B cell (primary cell): ENCODE results near the gene RAD50. TPM values are rescaled to one million over a fixed set of nuclear protein-coding genes. Genes with fewer than 3 reads are reported as not detected.

ENCODE experiments used
- ATAC-seq: fragments of 200-7000 bp; cut with Tn5 transposase; one replicate; pipeline ENCODE4 v1.10.0; 2021; ENCODE audit warnings: low read depth, mild to moderate bottlenecking, moderate number of reproducible peaks, moderate library complexity
- CTCF ChIA-PET: fragments of 350-600 bp; sonication (Branson Sonifier 250); formaldehyde crosslinking; loops from one replicate; lab custom pipeline; 2021; ENCODE audit warnings: antibody characterized with exemption, inconsistent platforms; lab: Charles Lee
- POLR2A ChIA-PET: fragments of 350-600 bp; sonication (Branson Sonifier 250); formaldehyde crosslinking; loops from one replicate; lab custom pipeline; 2021; ENCODE audit warnings: antibody characterized with exemption; lab: Charles Lee
- DNase-seq: peaks from one replicate; pipeline ENCODE4 v3.0.0; 2013
- H2AFZ ChIP-seq: 2 replicates; pipeline ENCODE4 v1.6.1; 2012; ENCODE audit warnings: mild to moderate bottlenecking, low read depth, low read length; ENCODE audit not compliant: insufficient read depth, poor library complexity, severe bottlenecking
- H3K27ac ChIP-seq, 2 donors: 1 replicate in 1 of 2; 2 replicates in 1 of 2; pipeline ENCODE4 v1.5.1; 2012 to 2013; ENCODE audit warnings: low read length in 2 of 2, mild to moderate bottlenecking in 2 of 2, moderate library complexity in 1 of 2
- H3K27me3 ChIP-seq, 4 experiments: fragments of 200-600 bp in 1 of 4; sonication (generic) in 1 of 4; replicated peaks in 1 of 4; 1 replicate in 2 of 4; 2 replicates in 2 of 4; pipeline versions ENCODE4 v1.6.1 to v1.7.0; 2013 to 2016; ENCODE audit warnings: low read length in 3 of 4, mild to moderate bottlenecking in 2 of 4, mixed read lengths in 1 of 4, moderate library complexity in 1 of 4; ENCODE audit not compliant: insufficient read depth in 4 of 4, control insufficient read depth in 3 of 4; ENCODE audit errors: control extremely low read depth in 1 of 4
- H3K36me3 ChIP-seq, 2 experiments: replicated peaks in 1 of 2; 1 replicate in 1 of 2; 2 replicates in 1 of 2; pipeline versions ENCODE4 v1.6.1 to v1.7.1; 2013; ENCODE audit warnings: low read length in 1 of 2; ENCODE audit not compliant: insufficient read depth in 2 of 2, control insufficient read depth in 1 of 2; ENCODE audit errors: control extremely low read depth in 1 of 2, extremely low read depth in 1 of 2
- H3K4me1 ChIP-seq, 2 donors: fragments of 200-600 bp in 1 of 2; sonication (generic) in 1 of 2; 1 replicate in 1 of 2; 2 replicates in 1 of 2; pipeline versions ENCODE4 v1.5.1 to v1.6.1; 2013 to 2017; ENCODE audit warnings: low read length in 2 of 2; ENCODE audit not compliant: control insufficient read depth in 2 of 2, insufficient read depth in 2 of 2
- H3K4me2 ChIP-seq: replicated peaks from 2 replicates; pipeline ENCODE3; 2012; ENCODE audit warnings: mild to moderate bottlenecking, low read depth, low read length; ENCODE audit not compliant: poor library complexity, severe bottlenecking
- H3K4me3 ChIP-seq, 5 experiments: fragments of 200-600 bp in 1 of 5; sonication (generic) in 1 of 5; 1 replicate in 3 of 5; 2 replicates in 2 of 5; pipeline versions ENCODE4 v1.5.1 to v1.7.0; 2011 to 2016; ENCODE audit warnings: low read length in 4 of 5, mild to moderate bottlenecking in 4 of 5, low read depth in 2 of 5, control low read depth in 1 of 5, moderate library complexity in 1 of 5; ENCODE audit not compliant: insufficient read depth in 1 of 5; ENCODE audit errors: control extremely low read depth in 1 of 5, extremely low read depth in 1 of 5
- H3K79me2 ChIP-seq: fragments of 200-600 bp; sonication (generic); one replicate; pipeline ENCODE4 v1.6.0; 2016; ENCODE audit warnings: low read length; ENCODE audit not compliant: control insufficient read depth, insufficient read depth
- H3K9ac ChIP-seq: fragments of 200-600 bp; sonication (generic); 2 replicates; pipeline ENCODE4 v1.6.1; 2017; ENCODE audit warnings: mild to moderate bottlenecking, low read length, moderate library complexity
- H3K9me3 ChIP-seq, 3 donors: one replicate each; pipeline versions ENCODE4 v1.6.1 to v1.7.1; 2013; ENCODE audit warnings: low read length in 2 of 3; ENCODE audit not compliant: control insufficient read depth in 2 of 3, insufficient read depth in 1 of 3; ENCODE audit errors: control extremely low read depth in 1 of 3
- H4K20me1 ChIP-seq: 2 replicates; pipeline ENCODE4 v1.6.0; 2012; ENCODE audit warnings: mild to moderate bottlenecking, low read length; ENCODE audit not compliant: insufficient read depth, control insufficient read depth, poor library complexity, severe bottlenecking
- H3K27ac Mint-ChIP-seq: one replicate; pipeline ENCODE4 v1.8.0; 2021; ENCODE audit warnings: mixed read lengths
- H3K27me3 Mint-ChIP-seq: one replicate; pipeline ENCODE4 v1.8.0; 2021; ENCODE audit warnings: mixed read lengths
- H3K4me1 Mint-ChIP-seq: one replicate; pipeline ENCODE4 v1.8.0; 2021; ENCODE audit warnings: mixed read lengths
- H3K4me3 Mint-ChIP-seq: one replicate; pipeline ENCODE4 v1.8.0; 2021; ENCODE audit warnings: mixed read lengths
- H3K9me3 Mint-ChIP-seq: one replicate; pipeline ENCODE4 v1.8.0; 2022; ENCODE audit warnings: mixed read lengths; ENCODE audit not compliant: insufficient read depth
- EZH2 ChIP-seq: IDR thresholded peaks from 2 replicates; pipeline ENCODE4 v1.6.1; 2012; ENCODE audit warnings: borderline replicate concordance, low read depth, mild to moderate bottlenecking, moderate library complexity, low read length; ENCODE audit not compliant: insufficient read depth, poor library complexity, severe bottlenecking
- WGBS: methylation state at CpG from one replicate; pipeline ENCODE4 v1.1.5; 2013; ENCODE audit warnings: missing lambda C conversion rate; ENCODE audit not compliant: insufficient coverage; 5-methylcytosine and 5-hydroxymethylcytosine counted together
- intact Hi-C: fragments of 100-400 bp; cut with micrococcal nuclease; formaldehyde crosslinking; loops from one replicate; pipeline ENCODE4 v1.10.0; 2022
- polyA plus RNA-seq: library from polyadenylated mRNA; depleted of rRNA; stranded (reverse); fragments of >200 nt; gene quantifications from 2 replicates; pipeline ENCODE4 v1.2.3, GENCODE V29; 2012
- total RNA-seq, 2 donors: library from RNA; stranded (reverse); fragments of 120-200 nt in 1 of 2; gene quantifications; 1 replicate in 1 of 2; 2 replicates in 1 of 2; pipeline versions ENCODE4 v1.2.3 to v1.2.4, GENCODE V29; 2013 to 2022
- TF ChIP-seq, protein P1 (sequence below): fragments of 200-600 bp; IDR thresholded peaks from one replicate; pipeline ENCODE4 v1.8.0; 2022; ENCODE audit warnings: antibody characterized with exemption, mild to moderate bottlenecking

RAD50 gene
- total and polyA plus RNA-seq, 2 donors (not counting 1 experiment from before 2014, with no cell fraction given) = 11.2 to 32.7 TPM

DNA sequence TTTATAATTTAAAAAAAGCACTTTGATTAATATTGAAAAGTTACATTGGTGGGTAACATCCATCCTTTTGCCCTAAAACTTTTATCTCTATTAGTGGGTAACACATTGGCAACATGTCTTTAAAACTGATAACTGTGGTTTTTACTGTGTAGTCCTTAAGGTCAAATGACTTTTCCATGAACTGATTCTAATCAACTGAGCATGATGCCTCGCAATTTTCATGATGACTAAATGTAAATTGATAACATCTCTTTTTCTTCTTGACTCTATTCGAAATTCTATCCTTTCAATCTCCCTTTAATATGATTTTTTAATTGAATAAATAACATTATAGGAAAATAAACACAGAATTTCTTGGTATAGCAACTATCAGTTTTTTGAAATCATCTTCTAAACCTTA, 7.2 kb upstream of the RAD50 start:
- Mint-ChIP-seq H3K4me1 (no peaks in the 10 kb centered on the region), H3K4me3 (no peak overlapping the region), H3K27me3 (no peaks in the 10 kb centered on the region), H3K9me3 (no peaks in the 10 kb centered on the region), H3K27ac (no peak overlapping the region)
- no CpG with 5 or more reads among the region's 2 CpGs for WGBS
- no peaks in the 10 kb centered on the region for H3K4me1 ChIP-seq
- no peak overlapping the region for H3K27ac ChIP-seq
- POLR2A ChIA-PET = no interaction called here
- H3K4me2 ChIP-seq = no peak overlapping the region
- no peaks in the 10 kb centered on the region for H3K9me3 ChIP-seq
- DNase-seq (no peak), ATAC-seq (no peak)
- intact Hi-C loops = no loop called here
- H3K79me2 ChIP-seq = no peaks in the 10 kb centered on the region
- no peak for TF ChIP-seq EZH2
- TF ChIP-seq, protein P1, sequence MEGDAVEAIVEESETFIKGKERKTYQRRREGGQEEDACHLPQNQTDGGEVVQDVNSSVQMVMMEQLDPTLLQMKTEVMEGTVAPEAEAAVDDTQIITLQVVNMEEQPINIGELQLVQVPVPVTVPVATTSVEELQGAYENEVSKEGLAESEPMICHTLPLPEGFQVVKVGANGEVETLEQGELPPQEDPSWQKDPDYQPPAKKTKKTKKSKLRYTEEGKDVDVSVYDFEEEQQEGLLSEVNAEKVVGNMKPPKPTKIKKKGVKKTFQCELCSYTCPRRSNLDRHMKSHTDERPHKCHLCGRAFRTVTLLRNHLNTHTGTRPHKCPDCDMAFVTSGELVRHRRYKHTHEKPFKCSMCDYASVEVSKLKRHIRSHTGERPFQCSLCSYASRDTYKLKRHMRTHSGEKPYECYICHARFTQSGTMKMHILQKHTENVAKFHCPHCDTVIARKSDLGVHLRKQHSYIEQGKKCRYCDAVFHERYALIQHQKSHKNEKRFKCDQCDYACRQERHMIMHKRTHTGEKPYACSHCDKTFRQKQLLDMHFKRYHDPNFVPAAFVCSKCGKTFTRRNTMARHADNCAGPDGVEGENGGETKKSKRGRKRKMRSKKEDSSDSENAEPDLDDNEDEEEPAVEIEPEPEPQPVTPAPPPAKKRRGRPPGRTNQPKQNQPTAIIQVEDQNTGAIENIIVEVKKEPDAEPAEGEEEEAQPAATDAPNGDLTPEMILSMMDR = no peak
- no peaks in the 10 kb centered on the region for H3K36me3 ChIP-seq
- H3K4me3 ChIP-seq = no peak overlapping the region
- H4K20me1 ChIP-seq = no peaks in the 10 kb centered on the region
- CTCF ChIA-PET = no interaction called here
- no peak overlapping the region for H3K9ac ChIP-seq
- H2AFZ ChIP-seq = no peak overlapping the region
- no peaks in the 10 kb centered on the region for H3K27me3 ChIP-seq

DNA sequence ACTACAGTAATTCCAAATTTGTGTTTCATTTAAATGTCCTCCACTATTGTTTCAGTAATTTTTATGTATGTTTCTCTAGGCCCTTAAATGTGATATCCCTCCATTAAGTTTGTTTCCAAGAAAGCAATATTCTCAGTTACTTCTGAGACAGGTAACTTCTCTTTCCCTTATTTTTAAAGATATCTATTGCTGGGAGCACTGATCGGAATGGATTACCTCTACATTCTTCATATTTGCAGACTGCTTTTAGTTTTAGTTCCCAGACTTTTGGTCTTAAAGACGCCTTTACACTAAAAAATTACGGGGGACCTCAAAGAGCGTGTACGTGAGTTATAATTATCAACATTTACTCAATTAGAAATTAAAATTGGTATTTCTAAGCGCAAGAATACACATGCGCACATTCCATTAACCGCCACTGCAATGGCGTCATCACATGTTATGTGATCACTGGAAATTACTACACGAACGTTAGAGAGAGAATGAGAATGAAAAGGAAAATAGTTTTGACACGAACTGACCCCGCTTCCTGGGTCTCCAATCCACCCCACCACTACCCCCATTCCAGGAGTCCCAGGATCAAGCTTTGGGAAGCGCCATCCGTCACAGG, 519 bp upstream of the RAD50 start:
- H3K4me1 Mint-ChIP-seq = peaks cover 26% of the 10 kb centered on the region
- DNase-seq = no peak

More for the DNA sequence above, 519 bp upstream of the RAD50 start:
- H4K20me1 ChIP-seq = no peaks in the 10 kb centered on the region
- intact Hi-C loops = loop anchor here (2.0 to 5.0 kb wide), 3 partner anchors 181 to 496 kb away; partner anchors contain the start of genes GDF9, HSPA4, KIF3A and UQCRQ
- ChIA-PET POLR2A (interaction anchor here (0.6 to 1.0 kb wide), 3 partner anchors 30 to 1995 kb away, joined by 3 to 4 read pairs (median 3); no protein-coding TSS in a partner anchor), CTCF (interaction anchor here (0.9 to 1.0 kb wide), 3 partner anchors 66 to 181 kb away, joined by 3 read pairs; partner anchors contain the start of genes IRF1 and KIF3A)
- peak overlapping the region; percentile 96 for H3K4me3 Mint-ChIP-seq
- peaks cover 8 to 21% of the 10 kb centered on the region in 2 donors for H3K4me1 ChIP-seq
- H3K36me3 ChIP-seq = peaks cover 5 to 8% of the 10 kb centered on the region in 2 experiments
- peak overlapping the region; percentile 97 for H3K27ac Mint-ChIP-seq
- peak overlapping the region; percentile 72 to 88 for H3K27ac ChIP-seq
- peak overlapping the region; percentile 99 for H2AFZ ChIP-seq
- peaks cover 0 to 8% (median 0%) of the 10 kb centered on the region in 3 donors for H3K9me3 ChIP-seq
- H3K79me2 ChIP-seq = peaks cover 16% of the 10 kb centered on the region
- no peak for TF ChIP-seq EZH2
- TF ChIP-seq, protein P1 = no peak
- peak overlapping the region; percentile 95 for H3K9ac ChIP-seq
- no peaks in the 10 kb centered on the region for H3K27me3 ChIP-seq
- no peaks in the 10 kb centered on the region for H3K27me3 Mint-ChIP-seq
- peak overlapping the region; percentile 93 for H3K4me2 ChIP-seq
- peaks cover 5% of the 10 kb centered on the region for H3K9me3 Mint-ChIP-seq
- whole genome bisulfite sequencing = 50% methylated on average over 4 of the region's 15 CpGs
- H3K4me3 ChIP-seq = peak overlapping the region; percentile 62 to 88 (median 81)
- no peak for ATAC-seq
